SK-N-SH (cell line): ENCODE results near the gene PIP4K2A. TPM values are rescaled to one million over a fixed set of nuclear protein-coding genes. Genes with fewer than 3 reads are reported as not detected.

Experiments
- CTCF ChIA-PET: fragments of 300-600, 350-600 bp; formaldehyde crosslinking; extraction: SDS; loops from one replicate; lab custom pipeline; 2021; lab: Yijun Ruan, JAX
- POLR2A ChIA-PET: fragments of 350-600 bp; sonication (Branson Sonifier 250); formaldehyde crosslinking; extraction: SDS; loops from one replicate; lab custom pipeline; 2020; ENCODE audit warnings: antibody characterized with exemption, inconsistent platforms; lab: Yijun Ruan, JAX
- DNase-seq: peaks from one replicate; pipeline ENCODE4 v3.0.0; 2012
- H2AFZ ChIP-seq: fragments of 200-600 bp; sonication (generic); 2 replicates; pipeline ENCODE4 v1.8.1; 2016; ENCODE audit warnings: antibody characterized with exemption, mild to moderate bottlenecking, low read depth
- H3F3A ChIP-seq: fragments of 200-600 bp; sonication (generic); replicated peaks from 2 replicates; pipeline ENCODE3; 2016; ENCODE audit warnings: antibody characterized with exemption, mild to moderate bottlenecking; ENCODE audit not compliant: insufficient read depth
- H3K27ac ChIP-seq, 2 experiments: fragments of 200-500 bp in 1 of 2; fragments of 200-600 bp in 1 of 2; sonication (Bioruptor generic) in 1 of 2; sonication (generic), shearing (Covaris generic) in 1 of 2; 2 replicates each; pipeline versions ENCODE4 v1.5.1 to v1.6.1; 2014 to 2016; ENCODE audit warnings: low read depth in 2 of 2, inconsistent platforms in 1 of 2, low read length in 1 of 2, mild to moderate bottlenecking in 1 of 2, mixed read lengths in 1 of 2
- H3K27me3 ChIP-seq: fragments of 200-600 bp; sonication (generic), shearing (Covaris generic); 2 replicates; pipeline ENCODE4 v1.6.1; 2016; ENCODE audit warnings: mixed run types; ENCODE audit not compliant: insufficient read depth
- H3K36me3 ChIP-seq, 2 experiments: fragments of 200-500 bp in 1 of 2; fragments of 200-600 bp in 1 of 2; sonication (Bioruptor generic) in 1 of 2; sonication (generic) in 1 of 2; replicated peaks in 1 of 2; 2 replicates each; pipeline versions ENCODE3 to v1.5.1; 2014 to 2016; ENCODE audit warnings: low read length in 1 of 2, mild to moderate bottlenecking in 1 of 2; ENCODE audit not compliant: insufficient read depth in 2 of 2, control insufficient read depth in 1 of 2
- H3K4me1 ChIP-seq, 2 experiments: fragments of 200-500 bp in 1 of 2; fragments of 200-600 bp in 1 of 2; sonication (Bioruptor generic) in 1 of 2; sonication (generic), shearing (Covaris generic) in 1 of 2; 2 replicates each; pipeline versions ENCODE4 v1.5.1 to v1.6.1; 2014 to 2016; ENCODE audit warnings: low read depth in 1 of 2, low read length in 1 of 2, mixed run types in 1 of 2; ENCODE audit not compliant: insufficient read depth in 2 of 2, control insufficient read depth in 1 of 2
- H3K4me2 ChIP-seq: fragments of 200-600 bp; sonication (generic), shearing (Covaris generic); 2 replicates; pipeline ENCODE4 v1.6.1; 2017; ENCODE audit warnings: mixed run types
- H3K4me3 ChIP-seq, 2 experiments: fragments of 200-500 bp in 1 of 2; fragments of 200-600 bp in 1 of 2; sonication (Bioruptor generic) in 1 of 2; sonication (generic), shearing (Covaris generic) in 1 of 2; 2 replicates each; pipeline versions ENCODE4 v1.5.1 to v1.8.1; 2014 to 2016; ENCODE audit warnings: low read depth in 2 of 2, inconsistent platforms in 1 of 2, low read length in 1 of 2, mild to moderate bottlenecking in 1 of 2, mixed read lengths in 1 of 2, moderate library complexity in 1 of 2
- H3K79me2 ChIP-seq: fragments of 200-600 bp; sonication (generic); 2 replicates; pipeline ENCODE4 v1.8.1; 2017; ENCODE audit warnings: mild to moderate bottlenecking; ENCODE audit not compliant: insufficient read depth
- H3K9ac ChIP-seq: fragments of 200-600 bp; sonication (generic); 2 replicates; pipeline ENCODE4 v1.6.1; 2017; ENCODE audit warnings: mixed run types
- H3K9me2 ChIP-seq: fragments of 200-600 bp; sonication (generic); 2 replicates; pipeline ENCODE4 v1.6.1; 2017; ENCODE audit warnings: mixed run types
- H3K9me3 ChIP-seq: fragments of 200-600 bp; sonication (generic); 2 replicates; pipeline ENCODE4 v1.6.1; 2017; ENCODE audit warnings: mixed run types, mild to moderate bottlenecking, moderate library complexity
- H4K20me1 ChIP-seq: fragments of 200-600 bp; sonication (generic); 2 replicates; pipeline ENCODE4 v1.6.1; 2017; ENCODE audit warnings: mild to moderate bottlenecking, mixed run types; ENCODE audit not compliant: insufficient read depth
- CHD2 ChIP-seq: fragments of 150-350 bp; IDR thresholded peaks from 2 replicates; pipeline ENCODE4 v1.6.1; 2018; ENCODE audit warnings: low read length; ENCODE audit not compliant: partially characterized antibody
- FOSL2 ChIP-seq: IDR thresholded peaks from 2 replicates; pipeline ENCODE4 v1.4.0; 2012; ENCODE audit warnings: low read depth, mild to moderate bottlenecking, moderate library complexity, borderline replicate concordance
- FOXJ3 ChIP-seq: sonication (generic); formaldehyde crosslinking; IDR thresholded peaks from 2 replicates; pipeline ENCODE4 v1.5.1; 2020; ENCODE audit warnings: mild to moderate bottlenecking, missing genetic modification reagents
- FOXM1 ChIP-seq: IDR thresholded peaks from 2 replicates; pipeline ENCODE4 v1.4.0; 2012; ENCODE audit warnings: low read depth, mild to moderate bottlenecking
- MEF2A ChIP-seq: IDR thresholded peaks from 2 replicates; pipeline ENCODE4 v1.4.0; 2012; ENCODE audit warnings: low read depth, borderline replicate concordance
- MXI1 ChIP-seq: IDR thresholded peaks from 2 replicates; pipeline ENCODE4 v1.6.1; 2012; ENCODE audit warnings: mild to moderate bottlenecking, low read depth, low read length, improper control_type of control experiment
- POLR2AphosphoS5 ChIP-seq: IDR thresholded peaks from 2 replicates; pipeline ENCODE4 v1.6.1; 2012; ENCODE audit warnings: low read depth, low read length
- RAD21 ChIP-seq: IDR thresholded peaks from 2 replicates; pipeline ENCODE4 v1.6.1; 2012; ENCODE audit warnings: mild to moderate bottlenecking, low read length
- RCOR1 ChIP-seq: fragments of 150-350 bp; IDR thresholded peaks from 2 replicates; pipeline ENCODE4 v1.6.1; 2017; ENCODE audit warnings: antibody characterized with exemption, low read length
- RFX5 ChIP-seq: IDR thresholded peaks from 2 replicates; pipeline ENCODE4 v1.6.1; 2012; ENCODE audit warnings: mild to moderate bottlenecking, improper control_type of control experiment, low read length
- RXRA ChIP-seq: IDR thresholded peaks from 2 replicates; pipeline ENCODE4 v1.4.0; 2012; ENCODE audit warnings: low read depth, mild to moderate bottlenecking, borderline replicate concordance
- TCF12 ChIP-seq: IDR thresholded peaks from 2 replicates; pipeline ENCODE4 v1.4.0; 2012
- TEAD4 ChIP-seq: IDR thresholded peaks from 2 replicates; pipeline ENCODE4 v1.4.0; 2012; ENCODE audit warnings: mild to moderate bottlenecking, borderline replicate concordance; ENCODE audit not compliant: insufficient read depth
- YY1 ChIP-seq: IDR thresholded peaks from 2 replicates; pipeline ENCODE4 v1.4.0; 2012; ENCODE audit warnings: low read depth, mild to moderate bottlenecking
- WGBS: methylation state at CpG from one replicate; pipeline ENCODE4 v1.1.6; 2017; ENCODE audit warnings: low lambda C conversion rate; 5-methylcytosine and 5-hydroxymethylcytosine counted together
- polyA plus RNA-seq, 3 experiments: library from polyadenylated mRNA; depleted of rRNA; stranded (reverse); fragments of >200 nt; gene quantifications; 2 replicates each; pipeline ENCODE4 v1.2.3, GENCODE V29; 2012
- TF ChIP-seq, protein P1 (sequence below): IDR thresholded peaks from 2 replicates; pipeline ENCODE4 v1.4.0; 2012; ENCODE audit warnings: low read depth, borderline replicate concordance
- TF ChIP-seq, protein P2 (sequence below): fragments of 200-600 bp; sonication (generic); IDR thresholded peaks from 2 replicates; pipeline ENCODE4 v1.6.1; 2017; ENCODE audit warnings: antibody characterized with exemption, mild to moderate bottlenecking, moderate library complexity

The PIP4K2A gene
- polyA plus RNA-seq, 1 of the 3 experiments (the other 2 are of a cell fraction): 10.8 TPM

DNA sequence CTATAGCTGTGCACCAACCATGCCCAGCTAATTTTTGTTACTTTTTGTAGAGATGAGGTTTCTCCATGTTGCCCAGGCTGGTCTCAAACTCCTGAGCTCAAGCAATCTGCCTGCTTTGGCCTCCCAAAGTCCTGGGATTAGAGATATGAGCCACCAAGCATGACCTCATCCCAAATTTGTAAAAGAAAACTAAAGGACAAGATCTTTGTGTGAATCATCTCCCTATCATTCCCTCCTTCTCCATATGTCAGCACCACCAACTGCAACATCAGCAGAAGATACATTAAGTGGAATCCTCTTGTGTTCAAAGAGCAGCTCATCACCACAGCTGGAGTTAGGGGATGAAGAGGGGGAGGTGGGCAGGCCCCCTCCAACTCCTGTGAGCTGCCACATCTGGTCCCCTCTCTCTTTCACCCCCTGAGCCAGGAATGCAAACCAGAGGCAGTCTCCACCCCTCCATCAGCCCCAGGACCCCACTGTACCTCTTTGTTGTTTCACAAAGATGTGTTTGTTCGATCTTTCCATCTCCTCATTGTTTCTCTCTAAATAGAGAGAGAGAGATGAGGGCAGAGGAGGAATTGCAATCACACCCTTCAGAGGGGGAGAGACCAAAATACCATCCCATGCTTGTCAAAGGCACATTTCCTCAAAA lies 47.3 kb upstream of the PIP4K2A start:
- WGBS: 79% methylated on average over 1 of the region's 1 CpG
- no peak overlapping the region for H3K9ac ChIP-seq
- no peaks in the 10 kb centered on the region for H4K20me1 ChIP-seq
- H3K4me2 ChIP-seq: no peak overlapping the region
- H3K36me3 ChIP-seq: no peaks in the 10 kb centered on the region
- DNase-seq: no peak
- no peaks in the 10 kb centered on the region for H3K79me2 ChIP-seq
- H3F3A ChIP-seq: no peaks in the 10 kb centered on the region
- TF ChIP-seq FOXJ3 (CRISPR knock-in tag): no peak
- TF ChIP-seq FOSL2: no peak
- TF ChIP-seq POLR2AphosphoS5: no peak
- TF ChIP-seq RXRA: no peak
- TF ChIP-seq RAD21: no peak
- TF ChIP-seq, all 33 proteins: peak for 0
- no peaks in the 10 kb centered on the region for H3K4me1 ChIP-seq
- H3K4me3 ChIP-seq: no peak overlapping the region
- no peaks in the 10 kb centered on the region for H3K9me2 ChIP-seq
- ChIA-PET CTCF (no interaction called here), POLR2A (no interaction called here)
- H2AFZ ChIP-seq: no peak overlapping the region
- H3K27me3 ChIP-seq: no peaks in the 10 kb centered on the region
- no peaks in the 10 kb centered on the region for H3K9me3 ChIP-seq
- no peak overlapping the region for H3K27ac ChIP-seq

DNA sequence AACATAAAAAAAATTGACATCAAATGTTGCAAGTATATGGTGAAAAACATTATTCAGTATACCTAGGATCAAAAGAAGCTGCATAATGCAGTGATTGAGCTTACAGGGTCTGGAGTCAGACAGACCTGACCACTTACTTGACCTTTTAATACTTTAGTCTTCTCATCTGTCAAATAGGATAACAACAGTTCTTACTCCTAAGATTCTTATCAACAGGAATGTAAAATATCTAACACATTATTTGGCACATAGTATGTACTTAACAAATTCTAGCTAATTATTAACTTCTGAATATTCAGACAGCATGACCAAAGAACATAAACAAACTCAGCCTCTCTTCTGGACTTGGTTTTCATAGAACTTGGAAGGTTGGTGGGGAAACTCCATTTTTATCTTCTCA lies 45.6 kb upstream of the PIP4K2A start:
- Histone ChIP-seq H3K4me3 (no peak overlapping the region), H3K9me2 (no peaks in the 10 kb centered on the region), H3K27ac (no peak overlapping the region), H3K9ac (no peak overlapping the region), H3K4me1 (no peaks in the 10 kb centered on the region), H3K36me3 (no peaks in the 10 kb centered on the region), H3K9me3 (no peaks in the 10 kb centered on the region), H3K79me2 (no peaks in the 10 kb centered on the region), H4K20me1 (no peaks in the 10 kb centered on the region), H3K27me3 (no peaks in the 10 kb centered on the region), H3F3A (no peaks in the 10 kb centered on the region), H2AFZ (no peak overlapping the region), H3K4me2 (no peak overlapping the region)
- DNase-seq: no peak
- TF ChIP-seq, protein P1, sequence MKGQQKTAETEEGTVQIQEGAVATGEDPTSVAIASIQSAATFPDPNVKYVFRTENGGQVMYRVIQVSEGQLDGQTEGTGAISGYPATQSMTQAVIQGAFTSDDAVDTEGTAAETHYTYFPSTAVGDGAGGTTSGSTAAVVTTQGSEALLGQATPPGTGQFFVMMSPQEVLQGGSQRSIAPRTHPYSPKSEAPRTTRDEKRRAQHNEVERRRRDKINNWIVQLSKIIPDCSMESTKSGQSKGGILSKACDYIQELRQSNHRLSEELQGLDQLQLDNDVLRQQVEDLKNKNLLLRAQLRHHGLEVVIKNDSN: no peak
- TF ChIP-seq POLR2AphosphoS5 (no peak), TEAD4 (no peak), RAD21 (no peak), RXRA (no peak), CHD2 (no peak), MXI1 (no peak), RCOR1 (no peak), YY1 (no peak), TCF12 (no peak), FOXM1 (no peak), MEF2A (no peak), RFX5 (no peak), FOSL2 (no peak)
- TF ChIP-seq, protein P2, sequence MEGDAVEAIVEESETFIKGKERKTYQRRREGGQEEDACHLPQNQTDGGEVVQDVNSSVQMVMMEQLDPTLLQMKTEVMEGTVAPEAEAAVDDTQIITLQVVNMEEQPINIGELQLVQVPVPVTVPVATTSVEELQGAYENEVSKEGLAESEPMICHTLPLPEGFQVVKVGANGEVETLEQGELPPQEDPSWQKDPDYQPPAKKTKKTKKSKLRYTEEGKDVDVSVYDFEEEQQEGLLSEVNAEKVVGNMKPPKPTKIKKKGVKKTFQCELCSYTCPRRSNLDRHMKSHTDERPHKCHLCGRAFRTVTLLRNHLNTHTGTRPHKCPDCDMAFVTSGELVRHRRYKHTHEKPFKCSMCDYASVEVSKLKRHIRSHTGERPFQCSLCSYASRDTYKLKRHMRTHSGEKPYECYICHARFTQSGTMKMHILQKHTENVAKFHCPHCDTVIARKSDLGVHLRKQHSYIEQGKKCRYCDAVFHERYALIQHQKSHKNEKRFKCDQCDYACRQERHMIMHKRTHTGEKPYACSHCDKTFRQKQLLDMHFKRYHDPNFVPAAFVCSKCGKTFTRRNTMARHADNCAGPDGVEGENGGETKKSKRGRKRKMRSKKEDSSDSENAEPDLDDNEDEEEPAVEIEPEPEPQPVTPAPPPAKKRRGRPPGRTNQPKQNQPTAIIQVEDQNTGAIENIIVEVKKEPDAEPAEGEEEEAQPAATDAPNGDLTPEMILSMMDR: no peak
- CTCF ChIA-PET: no interaction called here
- POLR2A ChIA-PET: no interaction called here
